Transverse colon (tissue), 4 donors: Measurements from ENCODE around the gene FANCC.

Experiments
- EP300 ChIP-seq: sonication (generic); formaldehyde crosslinking; IDR thresholded peaks from one replicate; pipeline ENCODE4 v1.6.1; 2017; ENCODE audit warnings: antibody characterized with exemption, low read depth
- POLR2A ChIP-seq: fragments of 450-650 bp; IDR thresholded peaks from one replicate; pipeline ENCODE4 v1.6.1; 2016; ENCODE audit warnings: antibody characterized with exemption, mild to moderate bottlenecking, moderate library complexity
- POLR2AphosphoS5 ChIP-seq, 3 donors: sonication (generic); formaldehyde crosslinking; IDR thresholded peaks; one replicate each; pipeline ENCODE4 v1.6.1; 2016; ENCODE audit warnings: antibody characterized with exemption in 3 of 3
- TF ChIP-seq, protein P1 (sequence below), 5 experiments: fragments of 200-600 bp in 3 of 5; fragments of 450-650 bp in 2 of 5; sonication (generic) in 3 of 5; IDR thresholded peaks; 1 replicate in 2 of 5; 2 replicates in 3 of 5; pipeline ENCODE4 v1.5.1; 2016 to 2017; ENCODE audit warnings: antibody characterized with exemption in 5 of 5, inconsistent platforms in 3 of 5, mild to moderate bottlenecking in 2 of 5, moderate library complexity in 1 of 5

DNA sequence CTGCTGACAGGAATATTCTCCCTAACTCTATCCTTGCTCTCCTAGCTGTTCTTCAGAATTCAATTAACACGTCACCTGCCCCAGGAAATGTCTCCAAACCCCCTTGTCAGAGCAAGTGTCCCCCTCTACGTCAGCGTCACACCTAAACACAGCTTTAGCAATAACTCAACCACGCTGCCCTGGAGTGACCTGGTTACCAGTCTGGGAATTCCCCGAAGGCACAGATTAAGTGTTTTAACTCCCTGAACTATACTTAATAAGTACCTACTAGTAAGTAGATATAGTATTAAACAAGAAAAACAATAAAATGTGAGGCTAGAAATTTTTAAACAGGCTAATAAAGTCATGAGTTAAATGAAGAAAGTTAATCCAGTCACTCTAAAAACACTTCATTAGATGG, 78.4 kb downstream of the FANCC start:
- TF ChIP-seq, protein P1, sequence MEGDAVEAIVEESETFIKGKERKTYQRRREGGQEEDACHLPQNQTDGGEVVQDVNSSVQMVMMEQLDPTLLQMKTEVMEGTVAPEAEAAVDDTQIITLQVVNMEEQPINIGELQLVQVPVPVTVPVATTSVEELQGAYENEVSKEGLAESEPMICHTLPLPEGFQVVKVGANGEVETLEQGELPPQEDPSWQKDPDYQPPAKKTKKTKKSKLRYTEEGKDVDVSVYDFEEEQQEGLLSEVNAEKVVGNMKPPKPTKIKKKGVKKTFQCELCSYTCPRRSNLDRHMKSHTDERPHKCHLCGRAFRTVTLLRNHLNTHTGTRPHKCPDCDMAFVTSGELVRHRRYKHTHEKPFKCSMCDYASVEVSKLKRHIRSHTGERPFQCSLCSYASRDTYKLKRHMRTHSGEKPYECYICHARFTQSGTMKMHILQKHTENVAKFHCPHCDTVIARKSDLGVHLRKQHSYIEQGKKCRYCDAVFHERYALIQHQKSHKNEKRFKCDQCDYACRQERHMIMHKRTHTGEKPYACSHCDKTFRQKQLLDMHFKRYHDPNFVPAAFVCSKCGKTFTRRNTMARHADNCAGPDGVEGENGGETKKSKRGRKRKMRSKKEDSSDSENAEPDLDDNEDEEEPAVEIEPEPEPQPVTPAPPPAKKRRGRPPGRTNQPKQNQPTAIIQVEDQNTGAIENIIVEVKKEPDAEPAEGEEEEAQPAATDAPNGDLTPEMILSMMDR (IDR thresholded peaks at IDR 0.05): no peak
- TF ChIP-seq POLR2AphosphoS5 (IDR thresholded peaks at IDR 0.05) (no peak), POLR2A (no peak), EP300 (no peak)
